DND-41 (cell line): ENCODE data around the gene IFT74.

Source experiments
- ATAC-seq: fragments of 200-7000 bp; cut with Tn5 transposase; 3 replicates; pipeline ENCODE4 v1.9.1; 2021; ENCODE audit warnings: low read depth; ENCODE audit not compliant: insufficient read depth
- DNase-seq: peaks from one replicate; pipeline ENCODE4 v3.0.0-alpha.2; 2020
- H2AFZ ChIP-seq: 2 replicates; pipeline ENCODE4 v1.6.0; 2012; ENCODE audit warnings: low read depth, low read length
- H3K27ac ChIP-seq: 2 replicates; pipeline ENCODE4 v1.5.1; 2012; ENCODE audit warnings: low read length, inconsistent platforms
- H3K27me3 ChIP-seq: fragments of 200-600 bp; sonication (generic); 2 replicates; pipeline ENCODE4 v1.6.0; 2012; ENCODE audit warnings: low read length, mild to moderate bottlenecking, inconsistent platforms; ENCODE audit not compliant: insufficient read depth, poor library complexity
- H3K36me3 ChIP-seq: 2 replicates; pipeline ENCODE4 v1.5.1; 2012; ENCODE audit warnings: low read length, inconsistent platforms; ENCODE audit not compliant: insufficient read depth
- H3K4me1 ChIP-seq: 2 replicates; pipeline ENCODE4 v1.5.1; 2012; ENCODE audit warnings: mild to moderate bottlenecking, low read length; ENCODE audit not compliant: insufficient read depth
- H3K4me2 ChIP-seq: 2 replicates; pipeline ENCODE4 v1.6.0; 2012; ENCODE audit warnings: mild to moderate bottlenecking, moderate library complexity, low read length, inconsistent platforms; ENCODE audit not compliant: insufficient read depth
- H3K4me3 ChIP-seq, 2 experiments: fragments of 200-600 bp in 1 of 2; shearing (Covaris generic) in 1 of 2; 2 replicates each; pipeline ENCODE4 v1.5.1; 2012 to 2016; ENCODE audit warnings: inconsistent platforms in 2 of 2, low read length in 2 of 2, mild to moderate bottlenecking in 2 of 2, low read depth in 1 of 2, moderate library complexity in 1 of 2
- H3K79me2 ChIP-seq: 2 replicates; pipeline ENCODE4 v1.6.0; 2012; ENCODE audit warnings: low read length, inconsistent platforms; ENCODE audit not compliant: insufficient read depth
- H3K9ac ChIP-seq: 2 replicates; pipeline ENCODE4 v1.6.0; 2012; ENCODE audit warnings: low read depth, mild to moderate bottlenecking, inconsistent platforms, low read length, moderate library complexity
- H3K9me3 ChIP-seq: 2 replicates; pipeline ENCODE4 v1.5.1; 2012; ENCODE audit warnings: low read length, moderate library complexity, mild to moderate bottlenecking, inconsistent platforms; ENCODE audit not compliant: insufficient read depth, severe bottlenecking
- H4K20me1 ChIP-seq: 2 replicates; pipeline ENCODE4 v1.6.0; 2012; ENCODE audit warnings: low read length; ENCODE audit not compliant: insufficient read depth
- CTCF ChIP-seq: IDR thresholded peaks from 2 replicates; pipeline ENCODE4 v1.5.1; 2012; ENCODE audit warnings: borderline replicate concordance, low read length, moderate library complexity, mild to moderate bottlenecking; ENCODE audit not compliant: poor library complexity, severe bottlenecking; ENCODE audit errors: extremely low read depth
- EZH2 ChIP-seq: IDR thresholded peaks from 3 replicates; pipeline ENCODE4 v1.6.1; 2012; ENCODE audit warnings: borderline replicate concordance, low read depth, mild to moderate bottlenecking, moderate library complexity, low read length, inconsistent platforms; ENCODE audit not compliant: severe bottlenecking

The IFT74 gene

GRCh38 chr9:26949637-26950069, 6.6 kb upstream of the IFT74 start:
- Histone ChIP-seq H3K4me1 (peaks cover 25% of the 10 kb centered on the region), H3K79me2 (peaks cover 26% of the 10 kb centered on the region), H3K27me3 (no peaks in the 10 kb centered on the region), H3K27ac (no peak overlapping the region), H3K36me3 (no peaks in the 10 kb centered on the region; the same call in 1 of the 2 replicates), H4K20me1 (peaks cover 5% of the 10 kb centered on the region; the same call in 1 of the 2 replicates), H3K4me3 (no peak overlapping the region), H2AFZ (no peak overlapping the region), H3K9ac (no peak overlapping the region), H3K4me2 (no peak overlapping the region), H3K9me3 (no peaks in the 10 kb centered on the region)
- ATAC-seq: no peak
- TF ChIP-seq CTCF: no peak
- no peak for TF ChIP-seq EZH2
- no peak for DNase-seq

GRCh38 chr9:26950521-26950920, 5.7 kb upstream of the IFT74 start:
- no peak overlapping the region for H2AFZ ChIP-seq
- H3K4me2 ChIP-seq: no peak overlapping the region
- no peak for ATAC-seq

GRCh38 chr9:26951794-26952193, 4.4 kb upstream of the IFT74 start:
- ATAC-seq (no peak), DNase-seq (no peak)
- no peak overlapping the region for H3K4me3 ChIP-seq
- no peak overlapping the region for H3K27ac ChIP-seq
- peaks cover 10% of the 10 kb centered on the region for H3K79me2 ChIP-seq
- no peak overlapping the region for H3K9ac ChIP-seq
- H3K4me1 ChIP-seq: peaks cover 22% of the 10 kb centered on the region
- no peaks in the 10 kb centered on the region for H3K9me3 ChIP-seq
- no peak overlapping the region for H2AFZ ChIP-seq
- H4K20me1 ChIP-seq: no peaks in the 10 kb centered on the region
- H3K4me2 ChIP-seq: no peak overlapping the region
- H3K36me3 ChIP-seq: no peaks in the 10 kb centered on the region; the same call in 1 of the 2 replicates
- no peak for TF ChIP-seq CTCF
- no peak for TF ChIP-seq EZH2
- no peaks in the 10 kb centered on the region for H3K27me3 ChIP-seq

More at GRCh38 chr9:26950521-26950920, 5.7 kb upstream of the IFT74 start:
- Histone ChIP-seq H3K9ac (no peak overlapping the region), H3K36me3 (no peaks in the 10 kb centered on the region; the same call in 1 of the 2 replicates), H3K27ac (no peak overlapping the region), H3K27me3 (no peaks in the 10 kb centered on the region), H3K9me3 (no peaks in the 10 kb centered on the region), H3K4me3 (no peak overlapping the region), H3K79me2 (peaks cover 18% of the 10 kb centered on the region), H3K4me1 (peaks cover 25% of the 10 kb centered on the region), H4K20me1 (peaks cover 2% of the 10 kb centered on the region; the same call in 1 of the 2 replicates)
- DNase-seq: no peak
- TF ChIP-seq EZH2 (no peak), CTCF (no peak)
